Adipocyte (in vitro differentiated cells): ENCODE results near the gene IFNL4.
"Not testable (repeated sequence)": the region's sequence is repeated elsewhere in the genome, so short reads cannot be mapped to it uniquely, and the experiment has no call there.

Source experiments
- DNase-seq: peaks from one replicate; pipeline ENCODE4 v3.0.0-alpha.2; 2015; ENCODE audit warnings: low read depth
- H3K27me3 ChIP-seq: replicated peaks from 2 replicates; pipeline ENCODE4 v1.7.0; 2013; ENCODE audit warnings: mild to moderate bottlenecking, low read length, moderate library complexity; ENCODE audit not compliant: control insufficient read depth, insufficient read depth
- H3K36me3 ChIP-seq: 2 replicates; pipeline ENCODE4 v1.7.0; 2013; ENCODE audit warnings: low read length, mild to moderate bottlenecking, moderate library complexity; ENCODE audit not compliant: control insufficient read depth, insufficient read depth, severe bottlenecking
- H3K4me1 ChIP-seq: 2 replicates; pipeline ENCODE4 v1.7.0; 2013; ENCODE audit warnings: mild to moderate bottlenecking, low read length, moderate library complexity; ENCODE audit not compliant: control insufficient read depth, insufficient read depth
- H3K4me3 ChIP-seq: 2 replicates; pipeline ENCODE4 v1.7.0; 2013; ENCODE audit warnings: mild to moderate bottlenecking, low read length, moderate library complexity
- H3K9ac ChIP-seq: 2 replicates; pipeline ENCODE4 v1.7.0; 2013; ENCODE audit warnings: mild to moderate bottlenecking, low read length, moderate library complexity
- H3K9me3 ChIP-seq: 2 replicates; pipeline ENCODE4 v1.7.0; 2013; ENCODE audit warnings: mild to moderate bottlenecking, low read length, moderate library complexity; ENCODE audit not compliant: control insufficient read depth

Gene IFNL4

DNA sequence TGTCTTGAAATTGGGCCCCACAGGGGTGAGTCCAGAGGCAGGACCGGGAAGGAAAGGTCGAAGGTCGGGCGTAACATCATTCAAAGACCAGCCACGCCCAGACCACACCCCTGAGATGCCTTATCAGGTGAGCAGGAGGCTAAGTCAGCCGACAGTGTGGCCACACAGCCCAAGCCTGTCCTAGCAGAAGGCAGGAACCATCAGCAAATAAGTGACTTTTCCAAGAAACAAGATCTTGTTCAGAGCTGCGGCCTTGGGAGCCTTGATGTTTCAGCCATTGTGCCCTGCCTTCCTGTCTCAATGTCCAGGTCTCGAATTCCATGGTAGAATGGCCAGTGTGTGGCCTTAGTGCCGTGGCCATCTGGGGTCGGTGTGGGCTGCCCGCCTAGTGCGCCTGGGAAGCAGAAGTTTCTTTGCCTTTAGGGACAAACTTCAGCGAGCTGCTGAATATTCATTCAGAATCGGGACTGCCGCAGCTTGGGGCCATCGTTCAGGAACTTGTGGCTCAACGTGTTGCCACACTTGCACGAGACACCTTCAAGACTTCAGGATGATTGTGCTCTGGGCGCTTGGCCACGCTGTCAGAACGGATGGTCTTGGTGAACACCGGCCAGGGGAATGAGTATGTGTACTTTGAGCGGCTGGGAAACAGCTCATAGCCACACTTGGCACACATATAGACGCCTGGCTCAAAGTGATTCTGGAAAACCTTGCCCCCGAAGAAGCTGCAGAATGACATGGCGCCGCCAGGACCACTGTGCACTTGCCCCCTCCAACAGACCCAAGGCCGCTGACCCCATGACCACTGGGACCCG is 6.1 kb upstream of the IFNL4 start:
- Histone ChIP-seq H3K27me3 (peaks cover 76% of the 10 kb centered on the region), H3K36me3 (no peaks in the 10 kb centered on the region), H3K9me3 (peaks cover 10% of the 10 kb centered on the region), H3K9ac (no peak overlapping the region), H3K4me1 (no peaks in the 10 kb centered on the region), H3K4me3 (no peak overlapping the region)
- DNase-seq, result no peak

GRCh38 chr19:39253374-39254149 is 4.9 kb upstream of the IFNL4 start:
- Histone ChIP-seq H3K9ac (no peak overlapping the region), H3K27me3 (peaks cover 80% of the 10 kb centered on the region), H3K36me3 (no peaks in the 10 kb centered on the region), H3K9me3 (peaks cover 10% of the 10 kb centered on the region), H3K4me3 (no peak overlapping the region), H3K4me1 (no peaks in the 10 kb centered on the region)
- DNase-seq, result no peak

GRCh38 chr19:39252458-39252857 is 3.8 kb upstream of the IFNL4 start:
- Histone ChIP-seq H3K27me3 (peaks cover 78% of the 10 kb centered on the region), H3K4me1 (no peaks in the 10 kb centered on the region), H3K36me3 (no peaks in the 10 kb centered on the region), H3K9me3 (peaks cover 10% of the 10 kb centered on the region), H3K9ac (no peak overlapping the region), H3K4me3 (no peak overlapping the region)
- DNase-seq, result no peak

- peaks cover 76% of the 10 kb centered on the region for H3K27me3 ChIP-seq
- DNase-seq, result no peak
Measured at GRCh38 chr19:39251846-39252245, 3.2 kb upstream of the IFNL4 start.

GRCh38 chr19:39251081-39251480 is 2.4 kb upstream of the IFNL4 start:
- H3K9me3 ChIP-seq, result peaks cover 3% of the 10 kb centered on the region
- H3K9ac ChIP-seq, result no peak overlapping the region
- H3K4me3 ChIP-seq, result no peak overlapping the region
- peaks cover 69% of the 10 kb centered on the region for H3K27me3 ChIP-seq
- DNase-seq, result no peak
- H3K36me3 ChIP-seq, result no peaks in the 10 kb centered on the region
- no peaks in the 10 kb centered on the region for H3K4me1 ChIP-seq

More at GRCh38 chr19:39251846-39252245, 3.2 kb upstream of the IFNL4 start:
- peaks cover 9% of the 10 kb centered on the region for H3K9me3 ChIP-seq
- H3K4me1 ChIP-seq, result no peaks in the 10 kb centered on the region
- H3K4me3 ChIP-seq, result no peak overlapping the region
- no peaks in the 10 kb centered on the region for H3K36me3 ChIP-seq
- H3K9ac ChIP-seq, result no peak overlapping the region

DNA sequence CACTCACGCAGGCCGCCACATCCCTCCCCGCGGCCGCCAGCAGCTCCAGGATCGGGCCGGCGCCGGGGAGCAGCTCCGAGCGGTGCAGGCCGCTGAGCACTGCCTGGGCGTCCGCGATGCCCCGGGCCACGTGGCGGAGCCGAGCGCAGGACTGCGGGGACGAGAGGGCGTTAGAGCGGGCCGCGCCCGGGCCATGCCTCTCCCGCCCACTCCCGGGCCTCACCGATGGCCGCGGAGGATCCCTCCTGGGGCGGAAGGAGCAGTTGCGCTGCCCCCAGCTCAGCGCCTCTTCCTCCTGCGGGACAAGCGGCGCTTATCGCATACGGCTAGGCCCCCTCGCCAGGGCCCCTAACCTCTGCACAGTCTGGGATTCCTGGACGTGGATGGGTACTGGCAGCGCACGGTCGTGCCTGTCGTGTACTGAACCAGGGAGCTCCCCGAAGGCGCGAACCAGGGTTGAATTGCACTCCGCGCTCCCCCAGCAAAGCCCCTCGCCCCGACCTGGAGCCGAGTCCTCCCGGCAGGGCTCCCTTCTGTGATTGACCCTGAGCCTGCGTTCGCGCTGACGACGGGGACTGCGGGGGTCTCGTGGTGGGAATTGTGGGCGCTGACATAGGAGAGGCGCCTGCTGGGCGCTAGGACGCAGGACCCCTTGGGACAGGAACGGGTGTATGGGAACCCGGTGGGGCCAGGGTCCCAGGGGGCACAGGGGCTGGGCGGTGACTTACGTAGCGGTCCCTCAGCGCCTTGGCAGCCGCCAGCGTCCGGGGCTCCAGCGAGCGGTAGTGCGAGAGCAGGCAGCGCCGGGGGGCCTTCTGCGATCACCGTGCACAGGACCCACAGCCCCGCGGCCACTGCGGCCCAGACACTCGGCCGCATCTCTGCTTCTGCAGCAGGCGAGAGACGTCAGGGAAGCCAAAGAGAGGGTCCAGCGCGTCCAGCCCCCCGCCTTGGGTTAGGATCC is 673 bp downstream of the IFNL4 start:
- Histone ChIP-seq H3K9ac (no peak overlapping the region), H3K4me1 (no peaks in the 10 kb centered on the region), H3K4me3 (no peak overlapping the region), H3K36me3 (no peaks in the 10 kb centered on the region), H3K27me3 (peaks cover 43% of the 10 kb centered on the region), H3K9me3 (no peaks in the 10 kb centered on the region)
- peak; percentile 27 for DNase-seq

- Histone ChIP-seq H3K4me1 (no peaks in the 10 kb centered on the region), H3K36me3 (no peaks in the 10 kb centered on the region), H3K27me3 (peaks cover 35% of the 10 kb centered on the region), H3K9me3 (no peaks in the 10 kb centered on the region), H3K4me3 (no peak overlapping the region), H3K9ac (no peak overlapping the region)
- no peak for DNase-seq
Measured at GRCh38 chr19:39246951-39247669, 1.5 kb downstream of the IFNL4 start.

- H3K9ac ChIP-seq, H3K4me3 ChIP-seq, H3K4me1 ChIP-seq, H3K9me3 ChIP-seq, DNase-seq, H3K36me3 ChIP-seq: not testable (repeated sequence)
- peaks cover 29% of the 10 kb centered on the region for H3K27me3 ChIP-seq
Measured at GRCh38 chr19:39245166-39245565, 3.5 kb downstream of the IFNL4 start.

- not testable (repeated sequence) for H3K4me3 ChIP-seq, H3K36me3 ChIP-seq, H3K9ac ChIP-seq, H3K4me1 ChIP-seq, DNase-seq, H3K9me3 ChIP-seq
- peaks cover 25% of the 10 kb centered on the region for H3K27me3 ChIP-seq
Measured at GRCh38 chr19:39244410-39245100, 4.1 kb downstream of the IFNL4 start, which contains the start of gene IFNL3. Gene IFNL3 (minus strand): TSS chr19:39245006. CDS start chr19:39244967, 39 bp downstream.

- not testable (repeated sequence) for H3K9me3 ChIP-seq, DNase-seq, H3K36me3 ChIP-seq, H3K9ac ChIP-seq, H3K4me1 ChIP-seq, H3K4me3 ChIP-seq
- peaks cover 24% of the 10 kb centered on the region for H3K27me3 ChIP-seq
Measured at GRCh38 chr19:39243741-39244140, 4.9 kb downstream of the IFNL4 start.
